ENCODE results near the gene SIPA1L3.

DNA sequence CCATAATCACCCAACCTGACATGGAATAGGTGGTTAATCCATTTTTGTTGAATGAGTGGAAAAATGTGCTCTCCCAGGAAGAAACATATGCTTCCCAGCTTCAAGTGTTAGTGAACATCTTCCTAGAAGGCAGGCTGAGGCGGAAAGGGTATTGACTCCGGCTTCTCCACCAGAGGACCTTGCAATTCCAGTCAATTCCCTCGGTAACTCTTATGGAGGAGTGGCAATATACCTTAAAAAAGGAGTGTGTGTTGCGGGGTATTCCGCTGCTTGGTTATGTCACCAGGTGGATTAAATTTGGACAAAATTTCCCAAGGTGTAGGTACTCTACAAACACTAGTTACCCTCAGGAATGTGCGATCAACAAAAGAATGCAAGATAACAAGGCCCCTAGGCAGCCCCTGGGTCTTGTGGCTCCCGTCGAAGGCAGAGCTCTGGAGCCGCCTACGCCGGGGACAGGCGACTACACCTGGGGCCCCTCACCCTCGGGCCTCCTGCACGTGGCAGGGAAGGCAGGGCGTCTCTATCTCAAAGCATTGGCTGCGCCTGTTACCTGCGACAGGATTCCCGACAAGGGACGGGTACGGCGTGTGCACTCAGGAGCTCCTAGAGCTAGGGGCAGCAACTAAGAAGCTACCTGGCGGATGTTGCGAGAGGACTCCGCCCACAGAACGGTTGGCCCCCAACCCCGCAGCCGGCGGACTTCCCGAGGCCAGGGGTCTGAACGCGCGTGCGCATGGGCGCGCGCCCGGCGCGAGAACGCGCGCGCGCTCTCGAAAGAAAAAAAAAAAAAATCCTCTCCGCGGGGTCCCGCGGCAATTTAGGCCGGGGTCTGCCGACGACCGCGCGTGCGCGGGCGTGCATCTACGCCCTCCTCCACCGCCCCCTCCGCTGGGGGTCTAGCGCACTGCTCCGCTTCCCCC is 801 bp upstream of the SIPA1L3 start, which contains the start of gene WDR87:
- TF ChIP-seq POLR2AphosphoS5 (IDR thresholded peaks at IDR 0.05) (no peak), POLR2A (IDR thresholded peaks at IDR 0.05) (no peak)
- TF ChIP-seq, protein P1, sequence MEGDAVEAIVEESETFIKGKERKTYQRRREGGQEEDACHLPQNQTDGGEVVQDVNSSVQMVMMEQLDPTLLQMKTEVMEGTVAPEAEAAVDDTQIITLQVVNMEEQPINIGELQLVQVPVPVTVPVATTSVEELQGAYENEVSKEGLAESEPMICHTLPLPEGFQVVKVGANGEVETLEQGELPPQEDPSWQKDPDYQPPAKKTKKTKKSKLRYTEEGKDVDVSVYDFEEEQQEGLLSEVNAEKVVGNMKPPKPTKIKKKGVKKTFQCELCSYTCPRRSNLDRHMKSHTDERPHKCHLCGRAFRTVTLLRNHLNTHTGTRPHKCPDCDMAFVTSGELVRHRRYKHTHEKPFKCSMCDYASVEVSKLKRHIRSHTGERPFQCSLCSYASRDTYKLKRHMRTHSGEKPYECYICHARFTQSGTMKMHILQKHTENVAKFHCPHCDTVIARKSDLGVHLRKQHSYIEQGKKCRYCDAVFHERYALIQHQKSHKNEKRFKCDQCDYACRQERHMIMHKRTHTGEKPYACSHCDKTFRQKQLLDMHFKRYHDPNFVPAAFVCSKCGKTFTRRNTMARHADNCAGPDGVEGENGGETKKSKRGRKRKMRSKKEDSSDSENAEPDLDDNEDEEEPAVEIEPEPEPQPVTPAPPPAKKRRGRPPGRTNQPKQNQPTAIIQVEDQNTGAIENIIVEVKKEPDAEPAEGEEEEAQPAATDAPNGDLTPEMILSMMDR (IDR thresholded peaks at IDR 0.05): no peak
